ENCODE data around the gene THAP12.

THAP12 gene

DNA sequence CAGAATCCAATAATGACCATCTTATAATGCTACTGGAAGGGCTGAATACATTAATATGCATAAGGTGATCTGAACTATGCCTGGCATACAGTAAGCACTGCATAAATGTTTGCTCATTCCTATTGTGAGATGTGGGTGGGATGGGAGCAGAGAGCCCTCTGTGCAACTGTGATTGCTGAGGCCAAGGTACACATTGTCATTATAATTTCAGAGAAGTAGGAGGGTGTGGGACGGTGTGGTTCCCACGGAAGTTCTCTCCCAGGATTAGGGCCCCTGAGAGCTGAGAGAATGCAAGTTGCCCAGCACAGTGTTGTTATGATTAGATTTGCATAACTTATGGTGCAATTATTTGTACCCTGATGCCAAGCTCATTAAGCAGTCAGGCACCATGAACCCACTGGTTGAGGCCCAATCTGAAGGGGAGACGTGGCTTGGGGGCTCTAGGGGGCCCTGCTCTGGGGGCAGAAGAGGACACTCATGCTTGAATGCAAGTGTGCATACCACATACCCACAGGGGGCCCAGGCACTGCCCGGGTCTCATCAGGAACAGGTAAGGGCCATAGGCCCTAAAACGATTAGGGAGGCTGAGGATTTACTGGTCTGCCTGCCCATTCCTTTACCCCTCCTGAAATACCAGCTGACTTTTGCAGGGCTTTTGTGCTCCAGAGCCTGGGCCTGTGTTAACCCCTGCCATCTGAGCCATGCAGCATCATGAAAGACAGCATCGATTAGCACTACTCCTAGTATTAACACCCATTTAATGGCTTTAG is 72.8 kb downstream of the THAP12 start:
- DNase-seq (ENCODE audit: low read depth in 1 of 2, low spot score in 1 of 2) = no peak

DNA sequence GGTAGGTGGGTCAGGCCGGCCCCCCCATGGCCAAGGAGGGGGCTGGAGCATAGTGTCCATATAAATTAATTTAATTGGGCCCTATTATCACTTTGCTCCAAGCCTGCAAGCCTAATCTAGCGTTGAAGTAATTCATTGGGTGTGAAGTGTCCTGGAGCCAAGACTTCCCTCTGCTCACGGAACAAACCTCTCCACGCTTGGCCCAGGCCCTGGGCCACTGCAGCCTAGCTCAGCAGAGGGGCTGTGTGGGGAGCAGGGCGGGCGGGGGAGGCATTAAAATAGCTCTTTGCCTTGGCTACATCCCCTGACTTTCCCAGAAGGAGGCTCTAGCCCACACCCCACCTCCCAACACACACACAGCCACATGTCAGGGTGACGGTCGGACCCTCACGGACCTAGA is 73.5 kb downstream of the THAP12 start:
- no peak for DNase-seq (ENCODE audit: low read depth in 1 of 2, low spot score in 1 of 2)

DNA sequence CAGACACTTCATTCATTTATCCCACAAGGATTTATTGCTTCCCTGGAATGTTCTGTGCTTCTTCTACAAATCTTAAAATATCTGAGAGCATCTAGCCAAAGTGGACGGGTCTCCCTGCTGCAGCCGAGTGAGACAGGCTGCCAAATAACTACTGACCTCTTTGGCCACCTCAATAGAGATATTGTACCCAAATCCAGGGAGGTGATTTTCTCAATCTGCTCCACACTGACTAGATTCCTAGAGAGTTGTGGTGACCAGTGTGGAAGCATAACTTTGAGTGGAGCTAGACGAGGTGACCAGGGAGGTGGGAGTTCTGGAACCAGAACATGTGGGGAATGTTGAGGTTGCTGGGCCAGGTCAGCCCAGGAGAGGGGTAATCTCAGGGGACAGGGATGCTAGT is 77.5 kb downstream of the THAP12 start:
- DNase-seq (ENCODE audit: low read depth in 1 of 2, low spot score in 1 of 2) = no peak

DNA sequence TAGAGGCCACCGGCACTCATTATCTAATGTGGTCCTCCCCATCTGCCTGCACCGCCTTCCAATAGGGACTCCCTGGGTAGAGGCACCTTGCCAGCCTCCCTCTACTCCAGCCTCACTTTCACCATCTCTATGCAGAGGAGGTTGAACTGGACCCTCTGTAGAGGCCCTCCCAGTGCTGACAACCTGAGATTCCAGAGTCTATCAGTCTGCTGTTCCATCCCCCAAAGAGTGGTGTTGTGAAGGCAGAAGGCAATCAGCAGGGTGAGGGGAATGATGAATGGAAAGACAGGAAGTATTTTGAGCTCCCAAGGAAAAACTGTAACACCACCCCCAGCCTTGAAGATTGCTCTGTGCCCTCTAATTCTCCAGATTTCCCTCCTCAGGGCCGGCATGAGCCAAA is 77.9 kb downstream of the THAP12 start:
- no peak for DNase-seq (ENCODE audit: low read depth in 1 of 2, low spot score in 1 of 2)
